ENCODE results near the gene DLX4.

The DLX4 gene

GRCh38 chr17:50021681-50022370 lies 52.8 kb downstream of the DLX4 start:
- no peak for DNase-seq

- DNase-seq: no peak
These were observed 53.6 kb downstream of the DLX4 start for GRCh38 chr17:50022463-50023130.

- no peak for DNase-seq
These were observed 54.5 kb downstream of the DLX4 start for GRCh38 chr17:50023520-50023919.
